Measurements from ENCODE around the gene MRPL21.

MRPL21 gene

GRCh38 chr11:68848429-68848828 lies 55.2 kb downstream of the MRPL21 start:
- H3K9ac ChIP-seq (ENCODE audit: low read length): no peak overlapping the region
- no peaks in the 10 kb centered on the region for H3K9me3 ChIP-seq (ENCODE audit: low read length)
- no peak overlapping the region for H3K4me3 ChIP-seq (ENCODE audit: low read depth, low read length, poor library complexity, severe bottlenecking)
- no peaks in the 10 kb centered on the region for H3K36me3 ChIP-seq (ENCODE audit: insufficient read depth, low read length)
- H3K4me2 ChIP-seq (ENCODE audit: low read length): no peak overlapping the region
- H2AFZ ChIP-seq (ENCODE audit: low read length): no peak overlapping the region
- no peak for TF ChIP-seq EZH2 (IDR thresholded peaks at IDR 0.05; ENCODE audit: borderline replicate concordance, low read length)
- TF ChIP-seq CTCF (IDR thresholded peaks at IDR 0.05; ENCODE audit: low read length): no peak
- no peaks in the 10 kb centered on the region for H3K9me2 ChIP-seq (ENCODE audit: low read depth, low read length)
- no peaks in the 10 kb centered on the region for H3K79me2 ChIP-seq (ENCODE audit: insufficient read depth, low read length)
- no peak overlapping the region for H3K27ac ChIP-seq (ENCODE audit: low read depth, low read length, poor library complexity, severe bottlenecking)
- H3K27me3 ChIP-seq (ENCODE audit: insufficient read depth, low read length): no peaks in the 10 kb centered on the region; the same call in 1 of the 2 replicates
- peaks cover 12% of the 10 kb centered on the region for H3K4me1 ChIP-seq (ENCODE audit: insufficient read depth, low read length, severe bottlenecking)
- no peaks in the 10 kb centered on the region for H4K20me1 ChIP-seq (ENCODE audit: insufficient read depth, low read length)
- no peaks in the 10 kb centered on the region for H3F3A ChIP-seq (ENCODE audit: insufficient read depth, low read length)

GRCh38 chr11:68847395-68847794 lies 56.2 kb downstream of the MRPL21 start:
- H3K9me2 ChIP-seq (ENCODE audit: low read depth, low read length): no peaks in the 10 kb centered on the region
- TF ChIP-seq EZH2 (IDR thresholded peaks at IDR 0.05; ENCODE audit: borderline replicate concordance, low read length): no peak
- no peak for TF ChIP-seq CTCF (IDR thresholded peaks at IDR 0.05; ENCODE audit: low read length)
- H3K4me2 ChIP-seq (ENCODE audit: low read length): no peak overlapping the region
- no peaks in the 10 kb centered on the region; the same call in 1 of the 2 replicates for H3K27me3 ChIP-seq (ENCODE audit: insufficient read depth, low read length)
- no peaks in the 10 kb centered on the region for H3K79me2 ChIP-seq (ENCODE audit: insufficient read depth, low read length)
- H3K4me3 ChIP-seq (ENCODE audit: low read depth, low read length, poor library complexity, severe bottlenecking): no peak overlapping the region
- H3K9ac ChIP-seq (ENCODE audit: low read length): no peak overlapping the region
- peaks cover 21% of the 10 kb centered on the region for H3K4me1 ChIP-seq (ENCODE audit: insufficient read depth, low read length, severe bottlenecking)
- H3K36me3 ChIP-seq (ENCODE audit: insufficient read depth, low read length): no peaks in the 10 kb centered on the region
- H3K9me3 ChIP-seq (ENCODE audit: low read length): no peaks in the 10 kb centered on the region
- no peak overlapping the region for H2AFZ ChIP-seq (ENCODE audit: low read length)
- H3K27ac ChIP-seq (ENCODE audit: low read depth, low read length, poor library complexity, severe bottlenecking): no peak overlapping the region
- no peaks in the 10 kb centered on the region for H4K20me1 ChIP-seq (ENCODE audit: insufficient read depth, low read length)
- H3F3A ChIP-seq (ENCODE audit: insufficient read depth, low read length): no peaks in the 10 kb centered on the region

- Histone ChIP-seq H3K27me3 (ENCODE audit: insufficient read depth, low read length) (no peaks in the 10 kb centered on the region; the same call in 1 of the 2 replicates), H3K4me2 (ENCODE audit: low read length) (no peak overlapping the region)
Observed at GRCh38 chr11:68845351-68846002, 58.2 kb downstream of the MRPL21 start.

More at GRCh38 chr11:68845351-68846002, 58.2 kb downstream of the MRPL21 start:
- Histone ChIP-seq H3K36me3 (ENCODE audit: insufficient read depth, low read length) (no peaks in the 10 kb centered on the region), H3K4me3 (ENCODE audit: low read depth, low read length, poor library complexity, severe bottlenecking) (no peak overlapping the region), H3K9ac (ENCODE audit: low read length) (no peak overlapping the region), H3K79me2 (ENCODE audit: insufficient read depth, low read length) (no peaks in the 10 kb centered on the region), H2AFZ (ENCODE audit: low read length) (no peak overlapping the region), H3K27ac (ENCODE audit: low read depth, low read length, poor library complexity, severe bottlenecking) (no peak overlapping the region), H4K20me1 (ENCODE audit: insufficient read depth, low read length) (no peaks in the 10 kb centered on the region), H3K9me3 (ENCODE audit: low read length) (no peaks in the 10 kb centered on the region), H3K4me1 (ENCODE audit: insufficient read depth, low read length, severe bottlenecking) (peaks cover 35% of the 10 kb centered on the region), H3F3A (ENCODE audit: insufficient read depth, low read length) (peaks cover 1% of the 10 kb centered on the region; the same call in 1 of the 2 replicates), H3K9me2 (ENCODE audit: low read depth, low read length) (no peaks in the 10 kb centered on the region)
- no peak for TF ChIP-seq CTCF (IDR thresholded peaks at IDR 0.05; ENCODE audit: low read length)
